ENCODE results near the gene SLC25A20. TPM values are rescaled to one million over a fixed set of nuclear protein-coding genes. Genes with fewer than 3 reads are reported as not detected.

Gene SLC25A20
- total RNA-seq, 6 experiments from 2014 or later: 20.4 to 25.2 (median 22.0) TPM

DNA sequence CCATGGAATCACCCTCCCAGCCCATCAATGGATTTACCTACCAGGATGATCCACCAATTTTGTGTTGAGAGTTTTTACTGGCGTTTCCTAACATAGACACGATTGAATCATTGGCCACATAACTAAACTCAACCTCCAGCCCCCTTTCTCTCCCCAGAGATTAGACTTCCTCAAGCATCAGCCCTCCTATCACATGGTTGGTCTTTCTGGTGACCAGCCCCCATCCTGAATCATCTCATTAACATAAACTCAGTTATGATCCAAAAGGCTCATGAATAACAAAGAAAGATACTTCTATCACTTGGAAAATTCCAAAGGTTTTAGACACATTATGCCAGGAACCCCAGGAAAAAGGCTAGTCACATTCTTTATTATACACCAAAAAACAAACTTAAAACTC, 72.2 kb downstream of the SLC25A20 start:
- peak; percentile 74 for DNase-seq
- Mint-ChIP-seq H3K36me3 (ENCODE audit: low read depth) (0 out of 2 replicates have a peak, but pooled peaks cover 7% of the 10 kb centered on the region), H3K4me1 (ENCODE audit: low read depth) (peaks cover 18% of the 10 kb centered on the region), H3K27me3 (ENCODE audit: insufficient read depth) (no peaks in the 10 kb centered on the region), H3K27ac (peak overlapping the region; percentile 75), H3K4me3 (peak overlapping the region; percentile 30), H3K9me3 (no peaks in the 10 kb centered on the region)
- TF ChIP-seq, protein P1, sequence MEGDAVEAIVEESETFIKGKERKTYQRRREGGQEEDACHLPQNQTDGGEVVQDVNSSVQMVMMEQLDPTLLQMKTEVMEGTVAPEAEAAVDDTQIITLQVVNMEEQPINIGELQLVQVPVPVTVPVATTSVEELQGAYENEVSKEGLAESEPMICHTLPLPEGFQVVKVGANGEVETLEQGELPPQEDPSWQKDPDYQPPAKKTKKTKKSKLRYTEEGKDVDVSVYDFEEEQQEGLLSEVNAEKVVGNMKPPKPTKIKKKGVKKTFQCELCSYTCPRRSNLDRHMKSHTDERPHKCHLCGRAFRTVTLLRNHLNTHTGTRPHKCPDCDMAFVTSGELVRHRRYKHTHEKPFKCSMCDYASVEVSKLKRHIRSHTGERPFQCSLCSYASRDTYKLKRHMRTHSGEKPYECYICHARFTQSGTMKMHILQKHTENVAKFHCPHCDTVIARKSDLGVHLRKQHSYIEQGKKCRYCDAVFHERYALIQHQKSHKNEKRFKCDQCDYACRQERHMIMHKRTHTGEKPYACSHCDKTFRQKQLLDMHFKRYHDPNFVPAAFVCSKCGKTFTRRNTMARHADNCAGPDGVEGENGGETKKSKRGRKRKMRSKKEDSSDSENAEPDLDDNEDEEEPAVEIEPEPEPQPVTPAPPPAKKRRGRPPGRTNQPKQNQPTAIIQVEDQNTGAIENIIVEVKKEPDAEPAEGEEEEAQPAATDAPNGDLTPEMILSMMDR (IDR thresholded peaks at IDR 0.05): no peak

DNA sequence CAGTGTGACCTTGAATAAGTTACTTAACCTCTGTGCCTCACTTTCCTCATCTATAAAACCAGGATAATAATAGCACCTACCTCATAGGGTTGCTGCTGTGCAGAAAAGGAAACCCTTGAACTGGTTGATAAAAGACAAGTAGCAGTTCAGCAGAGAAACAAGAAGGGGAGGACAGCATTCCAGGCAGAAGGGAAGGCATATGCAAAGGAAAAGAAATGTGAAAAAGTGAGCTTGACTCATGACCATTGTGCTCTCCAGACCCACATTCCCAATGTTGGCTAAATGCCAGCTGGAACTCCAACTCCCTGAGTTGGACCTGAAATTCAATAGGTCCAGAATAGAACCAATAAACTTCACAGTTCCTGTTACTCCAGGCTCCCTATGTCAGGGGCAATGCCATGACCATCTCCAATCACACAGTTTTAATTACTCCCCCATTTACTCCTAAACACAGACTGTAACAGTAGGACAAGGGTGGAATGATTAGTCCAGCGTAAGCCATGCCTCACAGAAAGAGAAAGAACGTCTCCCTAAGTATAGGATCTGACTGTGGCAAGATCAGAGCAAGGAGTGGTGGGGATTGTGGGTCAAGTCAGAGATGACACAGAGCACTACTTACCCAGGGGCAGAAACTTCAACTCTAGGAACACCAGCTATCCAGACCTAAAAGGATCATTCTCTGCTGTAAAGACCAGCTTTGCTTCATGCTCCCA, 77.9 kb downstream of the SLC25A20 start:
- TF ChIP-seq, protein P1 (IDR thresholded peaks at IDR 0.05): no peak
- Mint-ChIP-seq H3K27ac (peak overlapping the region; percentile 9; the same call in 1 of the 2 replicates), H3K27me3 (ENCODE audit: insufficient read depth) (no peaks in the 10 kb centered on the region), H3K4me1 (ENCODE audit: low read depth) (peaks cover 19% of the 10 kb centered on the region), H3K9me3 (no peaks in the 10 kb centered on the region), H3K4me3 (no peak overlapping the region), H3K36me3 (ENCODE audit: low read depth) (0 out of 2 replicates have a peak, but pooled peaks cover 7% of the 10 kb centered on the region)
- peak; percentile 26 for DNase-seq

DNA sequence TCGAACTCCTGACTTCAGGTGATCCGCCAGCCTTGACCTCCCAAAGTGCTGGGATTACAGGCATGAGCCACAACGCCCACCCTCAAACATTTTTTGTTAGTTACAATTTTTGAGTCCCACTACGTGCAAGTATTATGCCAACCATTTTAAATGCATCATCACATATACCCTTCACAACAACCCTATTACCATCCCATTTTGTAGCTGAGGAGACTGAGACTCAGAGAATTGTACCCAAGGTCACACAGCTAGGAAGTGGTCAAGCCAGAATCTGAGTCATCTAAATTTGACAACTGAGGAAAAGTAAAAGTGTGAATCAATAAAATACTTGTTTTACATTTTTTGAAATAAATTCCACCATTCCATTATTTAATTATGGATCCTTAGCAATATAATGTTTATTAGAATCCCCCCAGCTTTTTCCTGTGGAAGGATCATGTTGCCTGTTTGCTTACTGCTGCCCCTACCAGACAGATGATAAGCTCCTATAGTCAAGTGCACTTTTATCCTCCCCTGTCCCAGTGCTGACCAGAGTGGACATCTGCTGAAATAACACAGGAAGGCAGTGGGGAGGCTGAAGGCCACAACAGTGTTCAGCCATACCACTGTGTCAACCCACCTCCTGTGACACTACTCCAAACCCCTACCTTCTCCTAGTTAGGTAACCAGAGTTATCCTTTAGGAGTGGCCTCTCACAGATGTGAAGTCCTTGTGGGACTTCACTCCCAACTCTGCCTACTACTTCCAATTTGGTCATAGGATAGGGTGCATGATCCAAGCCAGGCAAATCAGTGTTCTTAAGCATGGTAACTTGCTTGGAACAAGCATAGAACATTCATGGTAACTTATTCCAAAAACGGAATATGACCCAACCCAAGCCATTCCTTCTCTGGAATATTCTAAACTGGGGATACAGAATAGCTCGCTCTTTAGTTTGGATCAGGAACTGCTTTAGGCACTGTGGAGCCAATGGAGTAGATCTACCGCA, 79.2 kb downstream of the SLC25A20 start:
- Mint-ChIP-seq H3K4me1 (ENCODE audit: low read depth) (peaks cover 19% of the 10 kb centered on the region), H3K27ac (no peak overlapping the region), H3K27me3 (ENCODE audit: insufficient read depth) (no peaks in the 10 kb centered on the region), H3K9me3 (no peaks in the 10 kb centered on the region), H3K4me3 (no peak overlapping the region), H3K36me3 (ENCODE audit: low read depth) (0 out of 2 replicates have a peak, but pooled peaks cover 7% of the 10 kb centered on the region)
- DNase-seq: no peak
- TF ChIP-seq, protein P1 (IDR thresholded peaks at IDR 0.05): no peak

DNA sequence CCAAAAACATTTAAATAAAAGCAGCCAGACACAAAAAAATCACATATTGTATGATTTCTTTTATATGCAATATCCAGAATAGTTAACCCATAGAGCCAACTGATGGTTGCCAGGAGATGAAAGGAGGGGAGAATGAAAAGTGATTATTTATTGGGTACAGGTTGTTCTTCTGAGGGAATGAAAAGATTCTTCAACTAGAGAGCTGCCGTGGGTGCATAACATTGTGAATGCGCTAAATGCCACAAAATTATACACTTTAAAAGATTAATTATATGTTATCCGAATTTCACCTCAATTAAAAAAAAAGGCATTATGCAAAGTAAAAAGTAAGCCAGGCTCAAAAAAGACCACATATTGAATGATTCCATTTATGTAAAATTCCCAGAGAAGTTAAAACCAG, 87.2 kb downstream of the SLC25A20 start:
- peaks cover 21% of the 10 kb centered on the region for H3K4me1 Mint-ChIP-seq (ENCODE audit: low read depth)
- TF ChIP-seq, protein P1 (IDR thresholded peaks at IDR 0.05): no peak
- no peaks in the 10 kb centered on the region; the same call in 1 of the 2 replicates for H3K27me3 Mint-ChIP-seq (ENCODE audit: insufficient read depth)
- H3K4me3 Mint-ChIP-seq: no peak overlapping the region
- H3K27ac Mint-ChIP-seq: no peak overlapping the region
- no peak for DNase-seq
- H3K36me3 Mint-ChIP-seq (ENCODE audit: low read depth): no peaks in the 10 kb centered on the region
- no peaks in the 10 kb centered on the region for H3K9me3 Mint-ChIP-seq

Other genes with a start within 250 kb of the SLC25A20 start
- 1 to 10 TPM; 1.9 to 5.0 (median 3.4) TPM for gene CELSR3, start 236.0 kb downstream of the SLC25A20 start, total RNA-seq (2021; fragmentation: NEBNext Ultra II Directional; extraction: Animal tissue kit (Norgen Biotek cat#: 25700))
- 10 to 100 TPM; 20.5 to 27.3 (median 23.0) TPM for gene NCKIPSD, start 213.0 kb downstream of the SLC25A20 start, total RNA-seq (2021; fragmentation: NEBNext Ultra II Directional; extraction: Animal tissue kit (Norgen Biotek cat#: 25700))
- gene IP6K2, start 181.7 kb downstream of the SLC25A20 start, total RNA-seq (2021; fragmentation: NEBNext Ultra II Directional; extraction: Animal tissue kit (Norgen Biotek cat#: 25700)): 10 to 100 TPM; 47.4 to 64.6 (median 53.0) TPM
- gene PRKAR2A, start 51.0 kb downstream of the SLC25A20 start, total RNA-seq (2021; fragmentation: NEBNext Ultra II Directional; extraction: Animal tissue kit (Norgen Biotek cat#: 25700)): 10 to 100 TPM; 60.6 to 72.7 (median 68.2) TPM
- gene ARIH2, start 20.0 kb upstream of the SLC25A20 start, total RNA-seq (2021; fragmentation: NEBNext Ultra II Directional; extraction: Animal tissue kit (Norgen Biotek cat#: 25700)): 10 to 100 TPM; 60.0 to 71.6 (median 68.3) TPM
- 10 to 100 TPM; 29.1 to 41.4 (median 31.6) TPM for gene P4HTM, start 91.4 kb upstream of the SLC25A20 start, total RNA-seq (2021; fragmentation: NEBNext Ultra II Directional; extraction: Animal tissue kit (Norgen Biotek cat#: 25700))
- gene WDR6, start 108.5 kb upstream of the SLC25A20 start, total RNA-seq (2021; fragmentation: NEBNext Ultra II Directional; extraction: Animal tissue kit (Norgen Biotek cat#: 25700)): 100 to 1,000 TPM; 107 to 123 (median 115) TPM
- 10 to 100 TPM; 25.3 to 33.9 (median 29.5) TPM for gene DALRD3, start 119.7 kb upstream of the SLC25A20 start, total RNA-seq (2021; fragmentation: NEBNext Ultra II Directional; extraction: Animal tissue kit (Norgen Biotek cat#: 25700))
- gene NDUFAF3, start 123.2 kb upstream of the SLC25A20 start, total RNA-seq (2021; fragmentation: NEBNext Ultra II Directional; extraction: Animal tissue kit (Norgen Biotek cat#: 25700)): 100 to 1,000 TPM; 129 to 164 (median 153) TPM
- gene IMPDH2, start 130.5 kb upstream of the SLC25A20 start, total RNA-seq (2021; fragmentation: NEBNext Ultra II Directional; extraction: Animal tissue kit (Norgen Biotek cat#: 25700)): 100 to 1,000 TPM; 195 to 228 (median 202) TPM
- gene QRICH1, start 195.2 kb upstream of the SLC25A20 start, total RNA-seq (2021; fragmentation: NEBNext Ultra II Directional; extraction: Animal tissue kit (Norgen Biotek cat#: 25700)): 100 to 1,000 TPM in 2 of 6 experiments, 10 to 100 TPM in 4; 88.7 to 106 (median 94.6) TPM
- gene QARS1, start 205.9 kb upstream of the SLC25A20 start, total RNA-seq (2021; fragmentation: NEBNext Ultra II Directional; extraction: Animal tissue kit (Norgen Biotek cat#: 25700)): 100 to 1,000 TPM; 183 to 263 (median 237) TPM
- gene USP19, start 221.9 kb upstream of the SLC25A20 start, total RNA-seq (2021; fragmentation: NEBNext Ultra II Directional; extraction: Animal tissue kit (Norgen Biotek cat#: 25700)): 10 to 100 TPM; 35.2 to 49.2 (median 42.6) TPM
- gene LAMB2, start 234.2 kb upstream of the SLC25A20 start, total RNA-seq (2021; fragmentation: NEBNext Ultra II Directional; extraction: Animal tissue kit (Norgen Biotek cat#: 25700)): 100 to 1,000 TPM; 432 to 518 (median 449) TPM

Measured in HFFc6 (cell line).